ENCODE measurements around the gene SLC16A8.

DNA sequence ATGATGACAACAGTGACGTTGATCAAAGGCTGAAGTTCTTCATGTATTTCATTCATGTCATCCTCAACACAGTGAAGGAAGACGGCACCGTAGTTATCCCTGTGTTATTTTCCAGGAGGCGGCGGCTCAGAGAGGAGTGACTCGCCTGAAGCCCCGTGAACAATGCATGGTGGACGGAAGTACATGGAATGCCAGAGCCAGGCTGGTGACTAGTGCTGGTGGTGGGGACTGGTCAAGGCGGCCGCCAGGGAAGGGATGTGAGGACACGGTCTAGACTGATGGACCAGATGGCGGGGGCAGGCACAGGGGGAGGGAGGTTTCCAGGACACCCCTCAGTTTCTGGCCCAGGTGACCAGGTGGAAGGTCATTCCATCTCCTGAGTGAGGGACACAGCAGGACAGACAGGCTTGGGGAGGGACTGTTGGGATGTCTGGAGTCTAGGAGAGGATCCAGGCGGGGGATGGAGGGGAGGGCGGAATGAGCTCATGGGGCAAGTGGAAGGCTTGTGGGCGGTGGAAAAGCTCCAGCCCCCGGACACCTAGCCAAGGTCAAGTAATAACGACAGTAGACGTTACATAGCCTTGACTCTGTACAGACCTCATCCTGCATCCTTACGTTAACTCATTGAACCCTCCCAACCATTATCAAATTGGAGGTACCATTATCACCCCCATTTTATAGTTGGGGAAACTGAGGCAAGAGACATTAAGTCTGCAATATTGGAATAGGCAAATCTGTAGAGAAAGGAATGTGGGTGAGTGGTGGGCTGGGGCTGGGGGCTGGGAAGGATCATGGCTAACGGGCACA lies 42.8 kb downstream of the SLC16A8 start:
- TF ChIP-seq CTCF (IDR thresholded peaks at IDR 0.05; ENCODE audit: insufficient read depth, low read length): no peak
- no peak for TF ChIP-seq POLR2AphosphoS5 (IDR thresholded peaks at IDR 0.05; ENCODE audit: low read depth)
- TF ChIP-seq, protein P1, sequence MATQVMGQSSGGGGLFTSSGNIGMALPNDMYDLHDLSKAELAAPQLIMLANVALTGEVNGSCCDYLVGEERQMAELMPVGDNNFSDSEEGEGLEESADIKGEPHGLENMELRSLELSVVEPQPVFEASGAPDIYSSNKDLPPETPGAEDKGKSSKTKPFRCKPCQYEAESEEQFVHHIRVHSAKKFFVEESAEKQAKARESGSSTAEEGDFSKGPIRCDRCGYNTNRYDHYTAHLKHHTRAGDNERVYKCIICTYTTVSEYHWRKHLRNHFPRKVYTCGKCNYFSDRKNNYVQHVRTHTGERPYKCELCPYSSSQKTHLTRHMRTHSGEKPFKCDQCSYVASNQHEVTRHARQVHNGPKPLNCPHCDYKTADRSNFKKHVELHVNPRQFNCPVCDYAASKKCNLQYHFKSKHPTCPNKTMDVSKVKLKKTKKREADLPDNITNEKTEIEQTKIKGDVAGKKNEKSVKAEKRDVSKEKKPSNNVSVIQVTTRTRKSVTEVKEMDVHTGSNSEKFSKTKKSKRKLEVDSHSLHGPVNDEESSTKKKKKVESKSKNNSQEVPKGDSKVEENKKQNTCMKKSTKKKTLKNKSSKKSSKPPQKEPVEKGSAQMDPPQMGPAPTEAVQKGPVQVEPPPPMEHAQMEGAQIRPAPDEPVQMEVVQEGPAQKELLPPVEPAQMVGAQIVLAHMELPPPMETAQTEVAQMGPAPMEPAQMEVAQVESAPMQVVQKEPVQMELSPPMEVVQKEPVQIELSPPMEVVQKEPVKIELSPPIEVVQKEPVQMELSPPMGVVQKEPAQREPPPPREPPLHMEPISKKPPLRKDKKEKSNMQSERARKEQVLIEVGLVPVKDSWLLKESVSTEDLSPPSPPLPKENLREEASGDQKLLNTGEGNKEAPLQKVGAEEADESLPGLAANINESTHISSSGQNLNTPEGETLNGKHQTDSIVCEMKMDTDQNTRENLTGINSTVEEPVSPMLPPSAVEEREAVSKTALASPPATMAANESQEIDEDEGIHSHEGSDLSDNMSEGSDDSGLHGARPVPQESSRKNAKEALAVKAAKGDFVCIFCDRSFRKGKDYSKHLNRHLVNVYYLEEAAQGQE (IDR thresholded peaks at IDR 0.05; ENCODE audit: insufficient replicate concordance, low read depth): no peak
